GM12801 (cell line): ENCODE measurements around the gene PNMA8B.

Source experiments
- CTCF ChIP-seq: IDR thresholded peaks from one replicate; pipeline ENCODE4 v1.5.1; 2011; ENCODE audit warnings: control low read depth; ENCODE audit not compliant: insufficient read length; ENCODE audit errors: extremely low read depth

The PNMA8B gene

GRCh38 chr19:46495786-46496099, at the start of gene PNMA8B:
Gene PNMA8B, minus strand, starts transcription at chr19:46495867. Its CDS starts 402 bp downstream, at chr19:46495465.
- TF ChIP-seq CTCF: no peak

GRCh38 chr19:46544651-46545050, 49.0 kb upstream of the PNMA8B start:
- TF ChIP-seq CTCF: no peak

GRCh38 chr19:46542428-46543230, 47.0 kb upstream of the PNMA8B start:
- TF ChIP-seq CTCF: peak; percentile 71

GRCh38 chr19:46537136-46538097, 41.8 kb upstream of the PNMA8B start:
- no peak for TF ChIP-seq CTCF

GRCh38 chr19:46536391-46536790, 40.7 kb upstream of the PNMA8B start:
- TF ChIP-seq CTCF: no peak

- no peak for TF ChIP-seq CTCF
These were observed 38.0 kb upstream of the PNMA8B start for GRCh38 chr19:46533621-46534081.

- TF ChIP-seq CTCF: no peak
These were observed 37.5 kb upstream of the PNMA8B start for GRCh38 chr19:46533078-46533620.
